Effector CD8-positive, alpha-beta T cell (primary cell): ENCODE results near the gene EPB42.
"Not testable (repeated sequence)": the region's sequence is repeated elsewhere in the genome, so short reads cannot be mapped to it uniquely, and the experiment has no call there.

Experiments used
- DNase-seq: peaks from one replicate; lab custom pipeline; 2025; lab: John Stamatoyannopoulos, UW

Gene EPB42

DNA sequence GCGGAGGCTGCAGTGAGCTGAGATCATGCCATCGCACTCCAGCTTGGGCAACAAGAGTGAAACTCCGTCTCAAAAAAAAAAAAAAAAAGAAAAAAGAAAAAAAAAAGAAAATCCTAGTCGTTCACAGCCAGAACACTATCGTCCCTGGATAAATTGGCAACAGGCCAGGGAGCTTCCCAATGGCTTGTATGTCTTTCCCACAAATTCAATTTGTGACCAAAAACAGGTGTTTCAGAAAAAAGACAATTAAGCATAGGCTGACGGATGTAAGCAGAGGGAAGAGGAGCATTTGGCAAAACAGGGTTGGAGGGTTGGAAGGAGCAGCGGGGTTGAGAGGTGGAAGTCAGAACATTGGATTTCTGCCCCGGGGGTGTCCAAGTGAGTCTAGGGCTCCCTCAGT is 8.5 kb downstream of the EPB42 start:
- DNase-seq: no peak

DNA sequence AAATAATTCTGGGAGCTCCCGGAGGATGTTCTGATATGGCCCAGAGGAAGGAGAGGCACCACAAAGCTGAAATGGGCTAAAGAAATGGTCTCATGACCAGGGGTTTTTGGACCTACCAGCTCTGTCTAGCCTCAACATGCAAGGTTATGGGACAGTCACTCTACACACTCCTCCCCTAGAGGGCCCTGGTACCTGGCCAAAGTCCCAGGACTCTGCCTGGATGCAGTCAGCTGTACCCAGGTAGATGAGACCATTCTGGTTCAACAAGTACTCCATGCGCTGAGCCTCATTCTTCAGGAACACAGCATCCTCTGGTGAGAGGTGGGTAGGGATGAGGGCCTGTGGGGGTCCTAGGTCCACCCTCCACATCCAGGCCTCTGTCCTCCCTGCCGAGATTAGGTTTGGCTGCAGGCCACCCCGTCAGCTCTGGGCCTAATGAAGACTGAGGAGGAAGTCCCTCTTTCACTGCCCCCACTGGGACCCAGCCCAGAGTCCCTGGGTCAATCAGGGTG is 9.5 kb downstream of the EPB42 start:
- DNase-seq: no peak

DNA sequence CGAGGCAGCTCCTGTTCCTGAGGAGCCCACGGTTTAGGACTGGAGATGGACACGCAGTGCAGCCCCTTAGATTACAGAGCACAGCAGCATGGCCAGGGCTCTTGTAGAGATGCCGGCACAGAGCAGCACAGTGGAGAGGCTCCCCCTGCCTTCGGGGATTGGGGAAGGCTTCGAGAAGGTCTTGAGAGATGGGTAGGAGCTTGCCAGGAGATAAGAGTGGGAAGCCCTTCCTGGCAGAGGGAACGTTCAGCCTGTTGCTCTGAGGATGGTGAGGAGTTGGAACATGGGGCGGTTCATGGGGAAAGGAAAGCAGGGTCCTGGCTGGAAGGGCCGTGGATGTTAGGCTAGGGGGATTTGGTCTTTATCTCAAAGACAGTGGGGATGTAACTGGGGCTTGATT is 10.0 kb downstream of the EPB42 start:
- DNase-seq: no peak

DNA sequence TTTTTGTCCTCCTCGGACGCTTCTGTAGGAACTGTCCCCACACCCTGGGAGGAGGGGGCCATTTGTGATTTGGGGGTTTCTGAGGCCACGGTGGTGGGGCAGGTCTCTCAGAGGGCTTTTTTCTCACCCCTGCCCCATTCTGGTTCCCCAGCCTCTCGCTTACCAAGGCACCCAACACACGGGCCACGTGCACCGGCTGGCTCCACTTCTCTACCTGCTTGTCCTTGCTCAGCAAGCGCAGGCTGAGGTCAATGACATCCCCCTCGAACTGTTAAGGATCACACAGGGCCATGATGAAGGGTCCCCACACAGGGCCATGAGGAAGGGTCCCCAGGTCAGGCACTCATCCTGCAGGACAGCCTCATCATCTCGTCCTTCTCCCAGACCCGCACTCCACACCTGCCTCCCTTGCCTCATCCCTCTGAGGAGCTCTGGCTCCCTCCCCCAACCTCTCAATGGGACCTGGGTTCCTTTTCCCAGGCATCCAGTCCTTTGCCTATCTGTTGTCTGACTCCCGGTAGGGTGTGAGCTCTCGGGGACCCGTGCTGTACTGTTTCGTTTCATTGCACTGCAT is 10.6 kb downstream of the EPB42 start:
- no peak for DNase-seq

DNA sequence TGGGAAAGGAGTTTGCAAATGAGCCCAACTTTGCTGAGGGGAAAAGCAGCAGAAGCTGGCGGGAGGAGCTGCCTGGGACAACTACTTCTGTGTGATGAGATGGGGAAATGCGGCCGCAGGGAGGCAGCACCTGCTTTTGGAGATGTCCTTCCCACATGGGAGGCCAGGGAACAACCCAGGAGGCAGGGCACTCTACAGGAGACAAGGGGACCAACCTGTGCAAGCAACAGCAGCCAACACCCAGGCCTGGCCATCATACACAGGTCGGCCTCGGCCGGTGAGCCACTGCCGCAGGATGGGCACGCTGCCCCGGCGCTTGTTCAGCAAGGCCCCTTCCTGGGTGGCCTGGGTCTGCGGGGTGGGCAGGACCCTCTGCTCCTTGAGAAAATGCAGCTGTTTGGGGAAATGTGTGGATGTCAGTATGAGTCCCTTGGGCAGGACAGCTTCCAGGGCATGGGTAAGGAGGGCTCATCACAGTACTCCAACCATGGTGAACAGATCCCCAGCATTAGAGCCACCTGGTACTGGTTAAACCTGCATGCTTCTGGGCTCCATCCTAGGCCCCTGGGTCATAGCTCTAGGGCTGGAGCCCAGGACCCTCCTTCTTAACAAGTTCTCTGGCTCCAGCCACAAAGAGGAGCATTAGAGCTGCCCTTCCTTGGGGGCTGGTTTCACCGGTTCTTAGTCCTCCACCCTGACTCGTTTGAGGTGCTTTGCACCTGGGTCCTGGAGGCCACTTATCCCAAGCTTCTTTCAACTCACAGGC is 11.6 kb downstream of the EPB42 start:
- no peak for DNase-seq

DNA sequence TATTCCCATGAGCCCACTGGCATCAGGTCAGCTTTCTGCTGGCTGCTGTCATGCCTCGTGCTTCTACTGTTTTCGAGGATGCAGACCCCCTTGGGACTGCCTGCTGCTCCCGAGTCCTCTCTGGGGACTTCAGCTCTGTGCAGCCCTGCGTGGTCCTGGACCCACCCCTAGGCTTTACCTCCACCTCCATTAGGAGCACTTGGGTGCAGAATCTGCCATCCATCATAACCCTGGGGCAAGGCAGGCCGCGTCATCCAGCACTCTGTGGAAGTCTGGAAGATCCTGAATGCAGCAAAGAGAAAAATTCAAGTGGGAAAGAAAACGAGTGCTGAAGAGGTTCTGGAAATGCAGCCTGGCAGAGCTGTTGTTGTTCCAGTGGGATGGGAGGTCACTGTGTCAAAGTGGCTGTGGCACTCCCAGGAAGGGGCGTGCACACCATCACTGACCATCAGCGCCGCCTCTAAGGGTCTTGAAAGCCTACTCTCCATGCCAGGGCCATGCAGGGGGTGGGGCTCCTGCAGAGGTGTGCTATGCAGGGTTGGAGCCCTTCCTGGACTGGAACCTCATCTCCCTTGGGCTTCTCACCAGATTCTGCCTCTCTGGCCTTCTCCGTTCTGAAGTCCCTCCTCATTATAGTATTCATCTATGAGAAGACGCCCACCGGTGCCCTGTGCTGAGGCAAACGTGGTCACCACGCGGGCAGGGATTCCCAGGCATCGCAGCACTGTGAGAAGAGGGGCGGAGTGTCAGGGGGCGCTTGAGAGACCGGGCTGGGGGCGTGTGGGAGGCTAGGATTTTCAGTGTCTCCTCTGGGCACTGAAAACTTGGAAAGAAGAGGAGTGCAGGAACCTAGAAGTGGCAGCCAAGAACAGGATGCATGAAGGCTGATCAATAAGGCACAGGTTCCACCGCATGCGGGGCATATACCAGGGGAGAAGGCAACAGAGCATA is 12.5 kb downstream of the EPB42 start:
- DNase-seq: no peak

DNA sequence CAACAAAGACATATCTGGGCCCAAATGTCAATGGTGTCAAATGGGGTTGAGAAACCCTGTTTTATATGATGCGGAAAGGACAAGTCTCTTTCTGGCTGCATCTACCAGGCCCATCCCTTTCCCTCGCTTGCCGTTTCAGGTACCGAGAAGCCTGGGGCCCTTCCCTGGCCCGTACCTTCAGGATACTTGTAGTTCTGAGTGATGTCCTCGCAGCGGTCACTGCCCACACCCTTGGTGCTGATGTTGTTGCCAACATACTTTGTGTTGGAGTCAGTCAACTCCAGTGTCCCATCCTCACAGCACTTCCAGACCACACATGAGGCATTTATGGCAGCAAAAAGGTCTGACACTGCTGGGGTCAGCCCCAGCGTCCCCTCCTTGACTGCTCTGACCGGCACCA is 13.8 kb downstream of the EPB42 start:
- DNase-seq: no peak

DNA sequence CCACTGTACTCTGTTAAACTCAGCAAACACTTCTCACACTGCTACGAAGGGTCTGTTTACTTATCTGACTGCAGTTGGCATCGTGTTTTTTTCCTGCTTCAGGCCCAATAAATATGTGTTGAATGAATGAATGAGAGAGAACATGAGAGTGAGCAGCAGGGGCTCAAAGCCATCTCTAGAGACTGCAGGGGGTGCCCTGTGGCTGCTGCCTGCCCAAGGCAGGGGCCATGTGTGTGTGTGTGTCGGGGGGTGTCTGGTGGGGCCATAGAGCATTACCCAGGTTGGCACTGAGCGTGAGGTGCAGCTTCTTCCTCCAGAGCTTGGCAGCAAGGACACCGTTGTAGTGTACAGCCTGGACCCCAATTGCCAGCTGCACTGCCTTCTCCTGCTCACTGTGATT is 14.8 kb downstream of the EPB42 start:
- no peak for DNase-seq

DNA sequence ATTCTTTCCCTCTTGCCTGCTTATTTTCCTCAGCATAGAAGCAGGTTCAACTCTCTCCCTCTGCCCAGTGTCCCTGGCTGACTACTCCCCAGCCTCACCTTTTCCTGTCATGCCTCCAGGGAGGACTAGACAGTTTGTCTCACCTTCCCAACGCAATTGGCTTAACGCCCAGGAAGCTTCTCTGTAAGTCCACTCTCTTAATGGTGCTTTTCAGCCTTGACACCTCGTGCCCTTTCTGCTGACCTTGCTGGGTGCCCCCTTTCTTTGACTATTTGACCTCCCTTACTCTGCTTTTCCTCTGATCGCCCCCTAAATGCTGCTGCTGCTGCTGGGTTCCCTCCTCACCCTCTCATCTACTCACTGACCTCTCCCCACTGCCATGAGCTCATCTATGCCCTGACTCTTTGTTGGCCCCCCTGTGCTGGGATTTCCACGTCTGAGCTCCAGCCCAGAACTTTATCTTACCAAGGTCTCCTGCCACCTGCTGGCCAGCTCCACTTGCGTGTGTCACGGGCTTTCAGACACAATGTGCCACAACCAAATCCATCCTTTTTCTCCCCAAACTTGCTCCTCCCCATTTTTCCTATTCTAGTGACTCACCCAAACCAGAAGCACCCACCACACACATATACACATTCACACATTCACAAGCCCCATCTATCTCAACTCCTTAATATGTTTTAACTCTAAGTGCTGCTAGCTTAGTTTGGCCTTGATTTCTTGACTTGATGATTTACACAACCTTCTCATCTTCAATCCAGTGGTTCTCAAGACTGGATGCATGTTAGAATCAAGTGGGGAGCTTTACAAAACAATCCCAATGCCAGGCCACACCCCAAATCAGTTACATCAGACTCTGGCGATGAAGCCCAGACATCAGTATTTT is 16.6 kb downstream of the EPB42 start:
- DNase-seq: no peak

DNA sequence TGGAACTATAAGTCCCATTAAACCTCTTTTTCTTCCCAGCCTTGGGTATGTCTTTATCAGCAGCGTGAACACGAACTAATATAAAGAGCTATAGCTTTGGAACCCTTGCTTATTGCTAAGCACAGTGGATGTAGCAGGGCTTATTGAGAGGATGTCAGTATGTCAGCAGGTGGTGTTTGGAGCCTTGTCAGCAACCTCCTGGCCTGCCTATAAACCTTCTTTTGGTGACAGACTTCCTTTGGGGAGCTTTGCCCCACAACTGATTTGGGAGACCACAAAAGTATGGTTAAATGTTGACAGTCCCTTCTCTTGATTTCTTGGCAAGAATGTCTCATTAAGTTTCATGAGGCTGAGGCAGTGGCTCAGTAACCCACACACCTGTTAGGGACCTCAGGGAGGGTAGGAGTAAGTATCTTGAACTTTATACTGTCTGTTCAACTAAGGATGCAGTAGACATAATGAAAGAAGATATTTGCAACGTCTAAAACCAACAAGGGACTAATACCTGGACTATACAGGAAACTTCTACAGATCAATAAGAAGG is 20.8 kb downstream of the EPB42 start:
- no peak for DNase-seq

DNA sequence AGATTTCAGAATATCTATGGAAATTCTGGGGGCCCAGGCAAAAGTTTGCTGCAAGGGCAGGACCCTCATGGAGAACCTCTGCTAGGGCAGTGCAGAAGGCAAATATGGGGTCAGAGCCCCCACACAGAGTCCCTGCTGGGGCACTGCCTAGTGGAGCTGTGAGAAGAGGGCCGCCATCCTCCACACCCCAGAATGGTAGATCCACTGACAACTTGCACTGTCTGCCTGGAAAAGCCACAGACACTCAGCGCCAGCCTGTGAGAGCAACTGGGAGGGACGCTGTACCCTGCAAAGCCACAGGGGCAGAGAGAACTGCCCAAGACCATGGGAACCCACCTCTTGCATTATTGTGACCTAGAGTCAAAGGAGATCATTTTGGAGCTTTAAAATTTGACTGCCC is 21.8 kb downstream of the EPB42 start:
- DNase-seq: no peak

DNA sequence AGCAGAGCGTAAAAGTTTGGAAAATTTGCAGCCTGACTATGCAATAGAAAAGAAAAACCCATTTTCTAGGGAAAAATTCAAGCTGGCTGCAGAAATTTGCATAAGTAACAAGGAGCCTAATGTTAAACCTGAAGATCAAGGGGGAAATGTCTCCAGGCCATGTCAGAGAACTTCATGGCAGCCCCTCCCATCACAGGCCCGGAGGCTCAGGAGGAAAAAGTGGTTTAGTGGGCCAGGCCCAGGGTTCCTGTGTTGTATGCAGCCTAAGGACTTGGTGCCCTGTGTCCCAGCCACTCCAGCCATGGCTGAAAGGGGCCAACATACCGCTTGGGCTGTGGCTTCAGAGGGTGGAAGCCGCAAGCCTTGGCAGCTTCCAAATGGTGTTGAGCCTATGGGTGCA is 22.3 kb downstream of the EPB42 start:
- DNase-seq: not testable (repeated sequence)

DNA sequence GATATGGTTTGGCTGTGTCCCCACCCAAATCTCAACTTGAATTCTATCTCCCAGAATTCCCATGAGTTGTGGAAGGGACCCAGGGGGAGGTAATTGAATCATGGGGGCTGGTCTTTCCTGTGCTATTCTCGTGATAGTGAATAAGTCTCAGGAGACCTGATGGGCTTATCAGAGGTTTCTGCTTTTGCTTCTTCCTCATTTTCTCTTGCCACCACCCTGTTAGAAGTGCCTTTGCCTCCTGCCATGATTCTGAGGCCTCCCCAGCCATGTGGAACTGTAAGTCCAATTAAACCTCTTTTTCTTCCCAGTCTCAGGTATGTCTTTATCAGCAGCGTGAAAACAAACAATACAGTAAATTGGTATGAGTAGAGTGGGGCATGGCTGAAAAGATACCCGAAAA is 23.0 kb downstream of the EPB42 start:
- DNase-seq: not testable (repeated sequence)

DNA sequence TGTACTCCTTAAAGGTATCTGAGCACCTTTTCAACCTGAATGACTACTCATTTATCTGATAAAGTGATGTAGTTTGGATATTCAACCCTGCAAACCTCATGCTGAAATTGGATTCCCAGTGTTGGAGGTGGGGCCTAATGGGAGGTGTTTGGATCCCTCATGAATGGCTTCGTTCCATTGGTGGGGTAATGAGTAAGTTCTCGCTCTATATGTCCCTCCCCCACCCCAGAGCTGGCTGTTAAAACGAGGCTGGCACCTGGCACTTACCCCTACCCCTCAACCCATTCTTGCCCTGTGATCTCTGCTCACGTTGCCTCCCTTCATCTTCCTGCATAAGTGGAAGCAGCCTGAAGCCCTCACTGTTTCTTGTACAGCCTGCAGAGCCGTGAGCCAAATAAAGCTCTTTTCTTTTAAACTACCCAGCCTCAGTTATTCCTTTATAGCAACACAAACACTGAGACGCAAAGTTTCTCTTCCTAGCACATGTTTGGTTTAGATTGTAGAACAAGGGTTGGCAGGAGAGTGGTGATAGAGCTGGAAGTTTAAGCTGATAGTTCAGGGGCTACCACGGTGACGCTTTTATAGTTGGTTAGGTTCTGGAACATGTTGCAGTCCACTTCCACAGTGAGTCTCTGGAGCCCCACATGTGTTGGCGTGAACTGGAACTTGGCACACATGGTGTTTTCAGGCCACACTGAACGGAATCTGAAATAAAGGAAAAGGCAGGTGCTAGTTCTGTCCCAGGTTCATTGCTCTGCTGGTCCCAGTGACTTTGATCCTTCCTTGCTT is 23.9 kb downstream of the EPB42 start:
- no peak for DNase-seq

DNA sequence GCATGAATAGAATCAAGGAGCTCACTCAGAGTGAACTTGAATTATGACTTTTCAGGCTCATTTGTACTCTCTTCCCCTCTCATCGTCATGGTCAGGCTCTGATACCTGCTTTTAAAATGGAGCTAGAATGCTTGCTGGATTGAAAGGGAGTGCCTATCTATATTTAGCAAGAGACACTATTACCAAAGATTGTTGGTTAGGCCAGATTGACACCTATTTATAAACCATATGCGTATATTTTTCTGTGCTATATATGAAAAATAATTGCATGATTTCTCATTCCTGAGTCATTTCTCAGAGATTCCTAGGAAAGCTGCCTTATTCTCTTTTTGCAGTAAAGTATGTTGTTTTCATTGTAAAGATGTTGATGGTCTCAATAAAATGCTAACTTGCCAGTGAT is 26.0 kb downstream of the EPB42 start:
- no peak for DNase-seq

DNA sequence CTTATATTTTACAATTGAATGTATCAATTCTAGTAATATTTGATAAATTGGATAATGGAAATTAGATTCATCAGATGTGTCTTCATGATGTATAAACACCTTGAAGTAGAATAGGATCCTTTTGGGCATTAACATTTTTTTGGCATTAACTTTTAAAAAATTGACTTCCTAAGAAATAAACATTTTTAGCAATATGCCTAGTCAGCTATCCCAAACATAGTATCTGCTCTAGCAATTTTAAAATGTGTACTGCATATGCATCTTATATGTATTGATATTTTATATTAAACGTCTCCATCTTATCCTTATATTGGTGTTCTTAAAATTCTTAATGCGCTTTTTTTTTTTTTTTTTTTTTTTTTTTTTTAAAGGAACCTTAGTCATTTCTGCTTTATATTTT is 27.1 kb downstream of the EPB42 start:
- no peak for DNase-seq

DNA sequence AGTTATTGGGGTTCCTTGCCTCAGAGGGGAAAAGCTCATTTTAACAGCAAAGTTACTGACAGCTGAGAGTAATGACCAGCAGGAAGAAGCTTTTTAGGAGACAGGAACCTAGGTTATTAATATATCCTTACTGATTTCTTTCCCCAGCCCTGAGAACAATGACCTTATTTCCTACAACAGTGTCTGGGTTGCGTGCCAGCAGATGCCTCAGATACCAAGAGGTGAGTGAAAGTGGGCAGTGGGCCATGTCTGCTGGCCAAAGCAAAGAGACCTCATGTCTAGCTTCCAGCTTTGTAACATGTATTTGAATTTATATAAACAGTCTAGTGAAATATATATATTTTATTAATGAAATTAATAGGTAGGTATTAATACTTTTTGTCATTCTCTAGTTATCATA is 30.6 kb downstream of the EPB42 start:
- DNase-seq: no peak

DNA sequence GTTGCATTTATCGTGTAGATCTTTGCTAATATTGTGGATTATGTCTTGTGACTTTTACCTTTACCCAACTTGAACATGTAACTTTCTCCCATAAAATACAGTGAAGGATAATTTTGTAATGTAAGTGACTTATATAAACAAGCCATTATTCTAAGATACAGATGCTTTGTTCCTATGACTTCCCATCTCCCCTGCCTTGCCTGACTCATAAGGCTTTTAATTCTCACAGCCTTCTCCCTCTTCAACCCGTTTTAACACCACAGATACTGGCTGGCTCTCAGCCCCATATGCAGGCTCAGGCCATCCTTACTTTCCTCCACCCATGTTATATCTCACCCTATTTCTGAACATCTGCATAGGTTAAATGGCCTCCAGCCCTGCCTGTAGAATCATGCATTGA is 31.5 kb downstream of the EPB42 start:
- no peak for DNase-seq

DNA sequence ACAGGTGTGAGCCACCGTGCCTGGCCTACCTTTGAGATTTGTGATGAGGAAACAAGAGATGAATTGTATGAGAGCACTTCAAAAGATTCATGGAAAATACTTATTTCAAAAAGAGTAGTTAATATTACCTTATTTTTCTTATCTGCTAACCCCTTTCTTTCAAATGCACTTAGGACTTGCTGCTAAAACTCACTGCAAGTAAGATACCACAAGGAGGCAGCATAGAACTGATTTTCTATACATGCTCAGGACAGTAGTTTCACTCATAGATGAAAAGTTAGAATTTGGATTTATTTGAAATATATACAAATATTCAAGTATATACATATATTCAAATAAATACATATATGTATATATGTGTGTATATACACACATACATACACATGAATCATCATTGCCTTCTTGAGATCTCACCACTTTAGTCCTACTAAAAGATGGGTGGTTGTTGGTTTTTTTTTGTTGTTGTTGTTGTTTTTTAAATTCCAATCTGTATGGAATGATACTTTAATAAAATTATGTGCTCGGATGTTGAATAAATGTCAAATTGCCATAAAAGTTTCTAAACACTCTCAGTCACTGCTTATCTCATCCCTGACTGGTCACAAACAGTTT is 33.2 kb downstream of the EPB42 start:
- DNase-seq: no peak

DNA sequence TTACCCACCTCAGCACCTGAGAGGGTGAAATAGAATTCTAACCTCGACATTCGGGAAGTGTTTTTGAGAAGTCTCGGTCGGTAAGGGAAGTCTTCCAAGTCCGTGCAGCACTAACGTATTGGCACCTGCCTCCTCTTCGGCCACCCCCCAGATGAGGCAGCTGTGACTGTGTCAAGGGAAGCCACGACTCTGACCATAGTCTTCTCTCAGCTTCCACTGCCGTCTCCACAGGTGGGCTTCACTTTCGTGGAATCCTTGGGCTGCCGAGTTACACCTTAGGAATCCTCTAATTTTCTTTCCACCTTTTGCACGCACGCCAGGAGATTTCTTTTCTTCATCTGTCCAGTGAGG is 34.8 kb downstream of the EPB42 start:
- no peak for DNase-seq
